Activated CD8-positive, alpha-beta memory T cell treated with anti-CD3 and anti-CD28 coated beads for 24 hours (primary cell): ENCODE measurements around the gene ADM2.
"Not testable (repeated sequence)": the region's sequence is repeated elsewhere in the genome, so short reads cannot be mapped to it uniquely, and the experiment has no call there.

Experiments used
- DNase-seq: peaks from one replicate; pipeline ENCODE4 v3.0.0-alpha.2; 2020

ADM2 gene

DNA sequence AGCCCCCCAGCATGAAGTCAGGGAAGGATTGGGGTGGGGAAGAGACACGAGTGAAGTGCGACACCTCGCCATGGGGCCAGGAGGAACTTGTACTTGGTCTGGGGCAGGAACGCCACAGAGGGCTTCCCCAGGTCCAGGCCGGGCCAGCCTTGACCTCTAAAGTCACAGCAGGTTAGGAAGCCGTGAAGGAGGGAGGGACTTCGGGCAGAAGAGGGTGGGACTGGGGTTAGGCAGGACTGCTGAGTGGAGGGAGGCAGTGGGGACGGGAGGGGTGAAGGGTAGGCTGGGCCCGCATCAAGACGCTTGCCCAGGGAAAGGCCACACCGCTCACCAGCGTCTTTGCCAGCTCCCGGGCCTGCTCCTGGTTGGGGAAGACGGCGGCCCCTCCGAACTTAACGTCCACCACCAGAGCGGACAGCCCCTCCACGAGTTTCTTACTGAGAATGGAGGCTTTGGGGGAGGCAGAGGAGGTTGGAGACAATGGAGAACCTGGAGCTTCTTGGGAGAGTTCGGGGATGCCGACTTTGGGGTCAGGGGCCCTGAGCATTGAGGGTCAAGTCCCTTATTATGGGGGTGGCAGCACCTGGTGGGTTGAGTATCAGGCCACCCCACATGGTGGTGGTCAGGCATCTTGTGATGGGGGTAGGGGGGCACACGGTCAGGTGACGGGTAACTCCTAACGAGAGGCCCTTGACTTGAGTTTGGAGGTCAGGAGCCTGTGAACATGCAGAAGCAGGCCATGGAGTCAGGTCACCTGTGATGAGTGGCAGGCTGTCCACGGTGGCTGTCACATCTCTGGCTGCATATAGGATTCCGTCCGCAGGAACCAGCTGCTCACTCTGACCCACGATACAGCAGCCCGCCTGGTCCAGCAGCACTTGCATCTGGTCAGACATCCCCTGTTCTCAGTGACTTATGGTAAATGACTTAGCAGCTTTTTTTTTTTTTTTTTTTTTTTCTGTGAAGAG lies 45.8 kb downstream of the ADM2 start:
- DNase-seq = peak; percentile 69

DNA sequence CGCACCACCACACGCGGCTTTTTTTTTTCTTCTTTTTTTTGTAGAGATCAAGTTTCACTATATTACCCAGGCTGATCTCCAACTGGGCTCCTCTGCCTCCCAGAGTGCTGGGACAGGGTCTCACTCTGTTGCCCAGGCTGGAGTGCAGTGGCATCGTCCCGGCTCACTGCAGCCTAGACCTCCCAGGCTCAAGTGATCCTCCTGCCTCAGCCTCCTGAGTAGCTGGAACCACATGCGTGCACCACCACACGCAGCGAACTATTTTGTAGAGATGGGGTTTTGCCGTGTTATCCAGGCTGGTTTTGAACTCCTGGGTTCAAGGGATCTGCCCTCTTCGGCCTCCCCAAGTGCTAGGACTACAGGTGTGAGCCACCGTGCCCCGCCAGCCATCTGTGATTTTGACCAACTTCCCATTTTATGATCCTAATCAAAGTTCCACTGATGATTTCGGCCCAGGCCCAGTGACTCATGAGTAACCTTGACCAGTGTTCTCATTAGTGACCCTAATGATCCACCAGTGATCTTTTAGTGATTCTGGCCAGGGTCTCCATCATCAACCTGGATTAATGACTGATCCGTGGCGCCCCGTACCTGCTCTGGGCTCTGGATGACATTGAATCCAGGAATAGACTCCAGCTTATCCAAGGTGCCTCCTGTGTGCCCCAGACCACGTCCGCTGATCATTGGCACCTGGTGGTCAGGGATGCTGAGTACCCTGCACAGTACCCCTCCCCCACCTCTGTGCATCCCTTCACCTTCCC lies 46.8 kb downstream of the ADM2 start:
- peak; percentile 63 for DNase-seq

DNA sequence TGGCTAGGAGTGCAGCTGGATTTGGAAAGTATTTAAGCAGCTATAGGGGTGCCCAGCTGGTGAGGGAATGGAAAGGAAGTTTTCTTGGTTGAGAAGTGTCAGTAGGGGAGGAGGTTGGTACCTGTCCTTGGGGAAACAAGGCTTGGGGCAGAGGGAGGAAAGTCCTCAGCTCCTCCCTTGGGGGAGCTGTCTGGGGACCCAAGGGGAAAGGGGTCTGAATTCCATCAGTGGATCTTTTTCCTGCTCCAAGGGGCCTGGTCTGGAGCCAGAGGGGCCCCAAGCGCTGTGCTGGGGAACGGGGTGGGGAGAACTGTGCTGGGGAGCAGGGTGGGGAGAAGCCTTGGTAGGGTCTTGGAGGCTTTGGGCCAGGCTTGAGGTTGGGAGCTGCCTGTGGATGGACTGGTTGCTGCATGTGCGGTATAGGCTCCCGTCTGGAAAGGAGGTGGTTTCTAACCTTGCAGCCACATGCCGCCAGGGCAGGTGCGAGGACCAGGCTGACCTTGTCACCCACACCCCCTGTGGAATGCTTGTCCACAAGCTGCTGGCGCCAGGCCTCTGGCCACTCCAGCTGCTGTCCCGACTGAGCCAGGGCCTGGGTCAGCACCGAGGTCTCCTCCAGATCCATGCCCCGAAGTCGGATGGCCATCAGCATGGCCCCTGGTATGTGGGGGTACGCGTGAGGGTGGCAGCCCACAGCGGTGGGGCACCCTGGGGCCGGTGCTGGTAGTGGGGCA lies 47.5 kb downstream of the ADM2 start:
- peak; percentile 71 for DNase-seq

DNA sequence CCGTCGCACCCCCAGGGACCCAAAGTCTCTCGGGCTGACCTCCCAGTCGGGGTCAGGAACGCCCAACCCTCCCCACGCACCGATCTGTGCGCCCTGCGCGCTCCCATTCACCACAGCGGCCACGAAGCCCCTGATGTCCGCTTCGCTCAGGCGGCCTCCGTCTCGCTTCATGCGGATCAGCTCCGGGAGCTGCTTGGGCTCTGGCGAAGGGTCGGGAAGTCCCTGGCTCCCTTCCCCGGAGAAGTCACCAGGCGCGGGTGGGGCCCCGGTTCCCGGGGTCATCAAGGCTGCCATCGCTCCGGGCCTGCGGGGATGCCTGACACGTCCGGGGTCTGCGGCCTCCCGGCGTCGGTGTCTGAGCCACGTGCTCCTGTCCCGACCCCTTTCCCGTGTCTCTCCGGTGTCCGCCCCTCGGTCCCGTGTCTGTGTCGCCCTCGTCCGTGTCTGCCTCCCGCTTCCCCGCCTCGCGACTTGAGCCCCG lies 48.1 kb downstream of the ADM2 start:
- no peak for DNase-seq

DNA sequence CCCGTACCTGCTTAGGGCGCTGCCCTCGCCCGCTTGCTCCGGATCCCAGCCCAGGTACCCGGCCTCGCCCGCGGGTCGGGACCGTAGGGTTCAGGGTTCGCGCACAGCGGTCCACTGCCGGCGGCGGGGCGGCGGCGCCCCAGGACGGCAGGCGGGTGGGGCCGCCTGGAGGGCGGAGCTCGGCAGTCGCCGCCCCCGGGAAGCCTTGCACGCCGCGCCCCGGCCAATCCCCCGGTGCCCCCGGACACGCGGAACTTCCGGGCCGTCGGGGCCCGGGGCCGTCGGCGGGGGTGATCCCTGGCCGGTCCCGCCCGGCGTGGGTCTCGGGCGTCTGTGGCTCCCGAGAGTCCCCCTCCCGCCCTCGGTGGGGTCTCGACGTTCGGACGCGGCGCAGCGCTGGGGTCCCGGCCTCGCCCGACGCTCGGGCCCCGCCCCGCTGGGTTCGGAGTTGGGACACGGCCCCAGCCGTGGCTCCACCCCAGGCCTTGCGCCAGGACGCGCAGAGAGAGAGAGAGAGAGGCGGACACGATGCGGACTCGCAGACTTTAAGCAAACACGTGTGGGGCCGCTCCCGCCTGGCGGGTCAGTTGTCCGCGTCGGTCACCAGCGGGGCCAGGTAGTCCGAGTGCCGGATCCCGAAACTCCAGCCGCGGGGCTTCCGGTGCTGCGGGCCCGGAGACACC lies 48.7 kb downstream of the ADM2 start, which contains the start of gene TYMP:
TSS of gene TYMP (minus strand) at position 116 of the 683 bp plus-strand sequence. CDS start 303 bp downstream, outside the sequence.
- DNase-seq = peak; percentile 89

DNA sequence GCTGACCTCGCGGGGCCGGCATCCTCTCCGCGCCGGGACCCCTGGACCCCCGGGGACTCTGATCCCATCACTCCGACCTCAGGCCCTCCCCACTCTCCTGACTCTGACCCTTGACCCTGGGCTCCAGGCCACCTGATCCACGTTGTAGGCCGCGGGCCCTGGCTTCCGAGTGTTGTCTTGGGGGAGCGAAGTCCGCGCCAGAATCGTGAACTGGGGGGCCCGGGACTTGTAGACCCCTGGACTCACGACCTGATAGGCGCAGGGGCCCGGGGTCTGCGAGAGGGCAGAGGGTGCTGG lies 49.2 kb downstream of the ADM2 start:
- DNase-seq = no peak

DNA sequence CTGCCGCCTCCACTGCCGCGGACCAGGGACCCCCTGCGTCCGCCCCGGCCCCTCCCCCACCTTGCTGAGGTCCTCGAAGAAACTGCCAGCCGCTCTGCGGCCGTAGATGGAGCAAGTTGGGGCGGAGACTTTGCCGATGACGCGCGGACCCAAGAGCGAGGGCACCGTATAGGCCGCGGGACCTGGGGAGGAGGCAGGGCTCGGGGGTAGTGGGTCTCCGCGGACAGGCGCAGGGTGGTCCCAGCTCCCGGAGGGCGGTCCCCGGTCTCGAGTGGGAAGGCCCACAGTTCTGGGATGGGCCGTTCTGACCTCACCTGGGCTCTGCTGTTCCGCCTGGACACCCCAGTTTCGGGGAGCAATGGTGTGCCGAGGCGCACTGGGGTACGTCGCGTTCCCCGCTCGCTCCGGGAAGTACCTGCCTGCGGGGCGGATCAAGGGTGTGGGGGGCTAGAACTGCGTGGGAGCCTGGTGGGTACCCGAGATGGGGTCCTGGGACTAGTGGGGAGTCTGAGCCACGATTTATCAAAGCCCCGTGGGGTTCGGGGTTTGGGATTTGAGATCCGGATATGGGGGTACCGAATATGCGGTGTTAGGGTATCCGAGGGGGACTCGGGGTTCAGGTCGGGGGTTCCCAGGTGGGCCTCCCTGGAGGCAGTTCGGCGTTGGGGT lies 49.7 kb downstream of the ADM2 start:
- DNase-seq = peak; percentile 92

DNA sequence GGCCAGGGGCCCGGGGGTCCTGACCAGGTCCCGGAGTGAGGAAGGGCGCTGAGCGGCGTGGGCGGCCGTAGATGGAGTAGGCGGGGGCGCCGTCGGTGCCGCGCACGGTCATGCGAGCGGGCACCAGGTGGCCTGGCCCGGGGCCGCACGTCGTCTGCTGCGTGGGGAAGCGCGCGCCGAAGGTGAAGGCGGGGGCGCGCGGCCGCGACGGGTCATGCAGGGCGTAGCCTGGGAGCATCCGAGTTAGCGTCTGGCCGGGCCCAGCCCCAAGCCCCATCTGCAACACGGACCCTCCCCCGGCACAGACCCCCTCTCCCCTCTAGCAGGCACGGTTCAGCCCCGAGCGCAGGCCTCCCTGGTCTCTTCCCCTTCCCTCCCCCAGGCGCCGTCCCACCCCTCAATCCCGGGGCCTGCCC lies 50.2 kb downstream of the ADM2 start:
- peak; percentile 87 for DNase-seq

DNA sequence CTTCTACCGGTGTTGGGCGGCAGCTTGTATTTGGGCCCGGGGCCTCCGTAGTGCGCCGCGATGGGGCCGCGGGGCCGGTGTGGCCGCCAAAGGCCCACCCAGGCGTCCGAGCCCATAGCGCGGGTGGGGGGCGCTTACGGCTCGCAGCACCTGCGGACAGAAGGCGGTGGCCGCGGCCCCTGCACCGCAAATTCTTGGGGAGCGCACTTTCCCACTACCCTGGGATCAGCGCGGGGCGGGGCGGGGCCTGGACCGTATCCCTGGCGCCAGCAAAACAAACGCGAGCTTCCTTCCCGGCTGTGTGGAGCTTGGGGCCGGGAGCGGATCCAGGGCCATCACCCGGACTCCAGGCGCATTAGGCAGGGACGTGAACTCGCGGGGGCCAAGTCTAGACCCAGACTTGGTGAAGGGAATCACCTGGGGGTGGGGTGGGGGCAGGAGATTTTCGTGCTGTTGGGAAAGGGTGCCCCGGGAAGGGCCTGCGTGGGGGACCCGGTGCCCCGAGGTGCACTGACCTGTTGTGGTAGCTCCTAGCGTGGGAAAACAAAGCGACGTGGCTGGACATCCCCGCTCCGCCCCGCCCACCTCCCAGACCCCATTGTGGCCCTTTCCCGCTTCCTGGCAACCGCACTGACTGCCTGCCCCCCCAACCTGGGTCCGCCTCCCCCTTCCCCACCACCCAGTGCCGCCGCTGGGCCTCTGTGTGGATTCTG lies 50.8 kb downstream of the ADM2 start:
- DNase-seq = no peak

DNA sequence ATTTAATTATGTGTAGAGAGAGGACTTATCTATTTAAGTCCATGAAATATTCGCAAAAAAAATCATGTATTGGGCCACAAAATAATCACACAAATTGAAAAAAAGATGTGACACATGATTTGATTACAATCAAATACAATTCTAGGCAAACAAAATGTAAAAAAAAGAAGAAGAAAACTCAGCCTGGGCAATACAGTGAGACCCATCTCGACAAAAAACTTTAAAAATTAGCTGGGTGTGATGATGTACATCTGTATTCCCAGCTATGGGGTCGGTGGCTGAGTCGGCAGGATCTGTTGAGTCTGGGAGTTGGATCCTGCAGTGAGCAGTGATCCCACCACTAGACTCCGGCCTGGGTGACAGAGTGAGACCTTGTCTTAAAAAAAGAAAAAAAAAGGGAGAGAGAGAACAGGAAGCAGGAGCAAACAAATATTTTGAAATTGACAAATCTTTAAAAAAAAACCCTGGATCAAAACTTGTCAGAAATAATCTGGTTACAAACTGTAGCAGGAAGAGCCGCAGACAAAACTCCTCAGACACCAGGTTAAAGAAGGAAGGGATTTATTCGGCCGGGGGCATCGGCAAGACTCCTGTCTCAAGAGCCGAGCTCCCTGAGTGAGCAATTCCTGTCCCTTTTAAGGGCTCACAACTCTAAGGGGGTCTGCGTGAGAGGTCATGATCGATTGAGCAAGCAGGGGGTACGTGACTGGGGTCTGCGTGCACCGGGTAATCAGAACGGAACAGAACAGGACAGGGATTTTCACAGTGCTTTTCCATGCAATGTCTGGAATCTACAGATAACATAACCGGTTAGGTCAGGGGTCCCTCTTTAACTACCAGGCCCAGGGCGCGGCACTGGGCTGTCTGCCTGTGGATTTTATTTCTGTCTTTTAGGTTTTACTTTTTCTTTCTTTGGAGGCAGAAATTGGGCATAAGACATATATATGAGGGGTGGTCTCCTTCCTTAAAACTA lies 51.8 kb downstream of the ADM2 start:
- no peak for DNase-seq

DNA sequence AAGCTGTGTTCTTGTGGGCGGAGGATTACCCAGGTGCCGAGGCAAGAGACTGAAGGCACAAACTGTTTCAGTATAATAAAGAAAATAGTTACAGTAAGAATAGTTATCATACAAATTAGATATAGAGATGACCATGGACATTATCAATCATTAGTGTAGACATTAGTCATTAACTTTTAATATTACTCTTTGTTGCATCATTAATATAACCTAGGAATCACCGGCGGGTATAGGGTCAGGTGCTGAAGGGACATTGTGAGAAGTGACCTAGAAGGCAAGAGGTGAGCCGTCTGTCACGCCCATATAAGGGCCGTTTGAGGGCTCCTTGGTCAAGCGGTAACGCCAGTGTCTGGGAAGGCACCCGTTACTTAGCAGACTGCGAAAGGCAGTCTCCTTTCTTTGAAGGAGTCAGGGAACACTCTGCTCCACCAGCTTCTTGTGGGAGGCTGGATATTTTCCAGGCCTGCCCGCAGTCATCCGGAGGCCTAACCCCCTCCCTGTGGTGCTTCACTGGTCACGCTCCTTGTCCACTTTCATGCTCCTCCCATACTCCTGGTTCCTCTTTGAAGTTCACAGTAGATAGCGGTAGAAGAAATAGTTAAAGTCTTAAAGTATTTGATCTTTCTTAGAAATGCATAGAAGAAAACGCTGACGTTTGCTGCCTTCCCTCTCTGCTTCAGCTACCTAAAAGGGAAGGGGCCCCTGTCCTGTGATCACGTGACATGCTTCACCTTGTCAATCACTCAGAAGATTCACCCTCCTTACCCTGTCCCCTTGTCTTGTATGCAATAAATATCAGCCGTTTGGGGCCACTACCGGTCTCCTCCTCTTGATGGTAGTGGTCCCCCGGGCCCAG lies 52.7 kb downstream of the ADM2 start:
- not testable (repeated sequence) for DNase-seq

DNA sequence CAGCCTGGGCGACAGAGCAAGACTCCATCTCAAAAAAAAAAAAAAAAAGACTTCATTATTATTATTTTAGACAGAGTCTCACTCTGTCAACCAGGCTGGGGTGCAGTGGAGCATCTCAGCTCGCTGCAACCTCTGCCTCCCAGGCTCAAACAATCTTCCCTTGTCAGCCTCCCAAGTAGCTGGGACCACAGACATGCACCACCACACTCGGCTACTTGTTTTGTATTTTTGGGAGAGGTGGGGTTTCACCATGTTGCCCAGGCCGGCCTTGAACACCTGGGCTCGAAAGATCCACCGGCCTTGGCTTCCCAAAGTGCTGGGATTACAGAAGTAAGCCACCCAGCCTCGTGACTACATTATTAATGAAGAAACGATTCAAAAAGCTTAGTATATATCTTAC lies 53.8 kb downstream of the ADM2 start:
- no peak for DNase-seq
